ENCODE data around the gene CC2D2B. TPM values are rescaled to one million over a fixed set of nuclear protein-coding genes. Genes with fewer than 3 reads are reported as not detected.

CC2D2B gene
- total and polyA plus RNA-seq, 5 donors from 2014 or later = 0.63 to 3.1 TPM; not detected in 3

DNA sequence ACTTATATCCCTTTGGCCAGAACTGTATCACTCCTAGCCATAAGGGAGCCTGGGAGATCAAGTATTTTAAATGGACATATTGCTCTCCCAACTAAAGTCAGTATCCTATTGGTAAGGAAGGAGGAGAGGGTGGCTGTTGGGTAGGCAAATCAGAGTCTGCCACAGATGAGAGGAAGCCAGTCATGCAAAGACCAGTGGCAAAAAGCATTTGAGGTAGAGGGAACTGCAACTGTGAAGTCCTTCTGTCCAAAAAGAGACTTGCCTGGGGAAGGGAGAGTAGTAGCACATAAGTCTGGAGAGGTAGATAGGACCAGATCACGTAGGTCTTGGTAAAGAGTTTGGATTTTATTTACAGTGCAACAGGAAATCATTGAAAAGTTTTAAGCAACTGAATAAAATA lies 126.8 kb downstream of the CC2D2B start:
- Mint-ChIP-seq H3K36me3 (peaks cover 3% of the 10 kb centered on the region), H3K27me3 (peaks cover 35% of the 10 kb centered on the region), H3K4me1 (no peaks in the 10 kb centered on the region), H3K27ac (no peak overlapping the region), H3K9me3 (no peaks in the 10 kb centered on the region), H3K4me3 (no peak overlapping the region)
- Histone ChIP-seq H3K27me3 (ENCODE audit: control insufficient read depth, insufficient read depth, low read length) (peaks cover 10% of the 10 kb centered on the region), H3K27ac (ENCODE audit: insufficient read depth, low read length, poor library complexity, severe bottlenecking) (no peak overlapping the region), H3K4me1 (ENCODE audit: control insufficient read depth, insufficient read depth, low read length, poor library complexity, severe bottlenecking) (no peaks in the 10 kb centered on the region), H3K4me3 (ENCODE audit: low read depth, low read length) (no peak overlapping the region), H3K9me3 (ENCODE audit: control insufficient read depth in 2 of 2, low read length in 2 of 2) (no peaks in the 10 kb centered on the region), H3K36me3 (ENCODE audit: control insufficient read depth, insufficient read depth, low read length) (peaks cover 2% of the 10 kb centered on the region)
- no peak for ATAC-seq (ENCODE audit: low read depth in 2 of 2)
- no peak for DNase-seq

DNA sequence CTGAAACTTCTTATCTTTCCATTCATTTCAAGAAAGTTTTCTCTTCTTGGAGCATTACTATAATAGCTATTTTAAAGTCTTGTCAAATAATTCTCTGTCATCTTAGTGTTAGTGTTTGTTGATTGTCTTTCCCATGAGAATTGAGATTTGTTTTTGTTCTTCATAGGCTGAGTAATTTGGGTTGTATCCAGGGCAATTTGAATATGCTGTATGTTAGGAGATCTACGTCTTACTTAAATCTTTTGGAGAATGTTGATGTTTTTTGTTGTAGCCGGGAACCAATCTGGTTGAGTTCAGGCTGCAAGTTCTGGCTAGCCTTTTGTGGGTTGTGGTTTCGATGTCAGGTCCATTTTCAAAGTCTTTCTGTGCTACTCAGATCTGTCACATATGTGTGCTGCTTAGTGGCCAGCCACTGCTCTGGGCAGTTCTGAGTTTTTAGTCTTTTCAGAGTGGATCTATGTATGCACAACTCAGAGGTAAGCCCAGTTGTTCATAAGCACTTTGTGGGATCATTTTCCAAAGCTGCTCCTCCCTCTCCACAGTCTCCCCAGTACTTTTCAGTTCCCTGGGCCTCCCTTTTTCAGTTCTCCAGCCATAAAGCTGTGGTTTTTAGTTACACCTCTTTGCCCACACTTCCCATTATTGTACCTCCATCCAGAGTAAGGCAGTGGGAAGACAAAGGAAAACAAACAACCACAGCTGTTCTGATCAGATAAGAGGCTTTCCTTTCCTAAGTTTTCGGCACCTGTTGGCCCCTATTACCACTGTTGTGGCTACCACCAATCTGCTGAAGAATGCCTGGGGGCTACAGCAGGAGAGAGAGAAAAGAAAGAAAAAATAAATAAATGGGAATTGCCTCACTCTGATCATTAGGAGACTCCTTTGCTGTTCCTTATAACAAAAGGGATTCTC lies 131.0 kb downstream of the CC2D2B start:
- Histone ChIP-seq H3K4me1 (ENCODE audit: control insufficient read depth, insufficient read depth, low read length, poor library complexity, severe bottlenecking) (peaks cover 6% of the 10 kb centered on the region), H3K27me3 (ENCODE audit: control insufficient read depth, insufficient read depth, low read length) (peaks cover 5% of the 10 kb centered on the region), H3K4me3 (ENCODE audit: low read depth, low read length) (no peak overlapping the region), H3K36me3 (ENCODE audit: control insufficient read depth, insufficient read depth, low read length) (peaks cover 2% of the 10 kb centered on the region), H3K9me3 (ENCODE audit: control insufficient read depth in 2 of 2, low read length in 2 of 2) (no peaks in the 10 kb centered on the region), H3K27ac (ENCODE audit: insufficient read depth, low read length, poor library complexity, severe bottlenecking) (no peak overlapping the region)
- no peak overlapping the region for H3K4me3 Mint-ChIP-seq
- ATAC-seq (ENCODE audit: low read depth in 2 of 2) = no peak
- H3K27ac Mint-ChIP-seq = no peak overlapping the region
- peaks cover 0 to 2% (median 0%) of the 10 kb centered on the region in 7 donors for H3K9me3 Mint-ChIP-seq
- peaks cover 3% of the 10 kb centered on the region for H3K36me3 Mint-ChIP-seq
- peaks cover 4 to 8% (median 5%) of the 10 kb centered on the region in 4 donors for H3K4me1 Mint-ChIP-seq
- H3K27me3 Mint-ChIP-seq = peaks cover 25% of the 10 kb centered on the region
- DNase-seq = no peak

DNA sequence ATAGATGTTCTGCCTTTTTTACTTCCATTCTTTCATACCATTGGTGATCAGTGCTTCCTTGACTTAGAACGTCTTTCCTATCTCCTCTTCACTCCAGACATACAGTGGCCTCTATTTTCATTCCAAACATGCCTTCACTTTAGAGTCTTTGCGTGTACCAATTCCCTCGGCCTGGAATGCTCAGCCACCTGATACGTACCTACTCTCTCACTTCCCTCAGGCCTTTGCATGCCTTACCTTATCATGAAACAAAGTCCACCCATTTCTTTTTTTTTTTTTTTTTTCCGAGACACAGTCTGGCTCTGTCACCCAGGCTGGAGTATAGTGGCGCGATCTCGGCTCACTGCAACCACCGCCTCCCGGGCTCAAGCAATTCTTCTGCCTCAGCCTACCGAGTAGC lies 133.4 kb downstream of the CC2D2B start:
- Histone ChIP-seq H3K9me3 (ENCODE audit: control insufficient read depth in 2 of 2, low read length in 2 of 2) (no peaks in the 10 kb centered on the region), H3K4me1 (ENCODE audit: control insufficient read depth, insufficient read depth, low read length, poor library complexity, severe bottlenecking) (peaks cover 23% of the 10 kb centered on the region), H3K36me3 (ENCODE audit: control insufficient read depth, insufficient read depth, low read length) (peaks cover 2% of the 10 kb centered on the region), H3K4me3 (ENCODE audit: low read depth, low read length) (no peak overlapping the region), H3K27me3 (ENCODE audit: control insufficient read depth, insufficient read depth, low read length) (peaks cover 5% of the 10 kb centered on the region), H3K27ac (ENCODE audit: insufficient read depth, low read length, poor library complexity, severe bottlenecking) (no peak overlapping the region)
- Mint-ChIP-seq H3K4me1 (peaks cover 14 to 28% (median 20%) of the 10 kb centered on the region in 4 donors), H3K9me3 (peaks cover 0 to 2% (median 0%) of the 10 kb centered on the region in 7 donors), H3K4me3 (peak overlapping the region in 2 of 4 donors; percentile 60 to 85), H3K27me3 (peaks cover 21% of the 10 kb centered on the region), H3K27ac (no peak overlapping the region), H3K36me3 (peaks cover 3% of the 10 kb centered on the region)
- DNase-seq (no peak), ATAC-seq (ENCODE audit: low read depth in 2 of 2) (no peak)

DNA sequence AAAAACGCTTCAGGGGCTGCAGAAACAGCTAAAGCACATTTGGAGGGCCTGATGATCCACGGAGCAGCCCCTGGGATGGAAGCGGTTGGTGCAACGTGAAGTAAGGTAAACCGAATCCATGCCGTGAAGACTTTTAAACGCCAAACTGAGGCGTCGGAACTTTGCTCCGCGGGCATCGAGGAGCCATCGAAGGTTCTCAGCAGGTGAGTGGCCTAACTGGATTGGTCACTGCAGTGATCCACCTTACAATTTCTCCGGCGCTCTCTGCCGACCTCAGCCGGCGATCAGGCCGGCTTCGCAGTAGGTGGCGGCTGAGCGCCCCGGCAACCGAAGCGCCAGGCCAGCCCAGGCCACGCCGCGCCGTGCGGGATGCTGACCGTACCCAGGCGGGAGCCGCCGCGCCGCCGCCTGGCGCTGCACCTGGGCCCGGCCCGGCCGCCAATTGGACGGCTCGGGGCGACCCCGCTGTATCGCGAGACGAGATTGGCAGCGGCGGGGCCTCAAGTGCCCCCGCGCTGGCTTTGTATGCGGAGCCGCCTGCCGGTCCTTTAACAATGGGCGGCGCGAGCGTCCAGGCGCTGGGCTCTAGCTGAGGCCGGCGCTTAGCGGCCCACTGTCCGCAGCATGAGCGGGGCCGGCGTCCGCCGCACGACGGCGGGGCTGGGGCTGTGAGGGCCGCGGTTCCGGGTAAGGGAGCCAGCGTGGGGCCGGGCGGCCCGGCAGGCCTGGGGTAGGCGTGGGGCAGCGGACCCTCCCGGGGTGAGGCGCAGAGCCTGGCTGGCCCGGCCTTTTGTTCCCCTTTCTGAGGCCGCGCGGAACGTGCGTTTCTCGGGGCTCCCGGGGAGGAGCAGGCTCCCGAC lies 135.5 kb downstream of the CC2D2B start, which contains the start of gene CCNJ:
TSS of gene CCNJ (plus strand) at position 551 of the 860 bp plus-strand sequence. CDS start 811 bp downstream, outside the sequence.
- Mint-ChIP-seq H3K27ac (peak within 1 kb of the TSS; percentile 81 to 87 (median 84)), H3K4me3 (peak within 1 kb of the TSS; percentile 92 to 96 (median 92)), H3K9me3 (peaks cover 0 to 2% (median 0%) of the 10 kb centered on the region in 7 donors), H3K36me3 (peaks cover 11% of the 10 kb centered on the region), H3K4me1 (peaks cover 18 to 43% (median 37%) of the 10 kb centered on the region in 4 donors), H3K27me3 (peaks cover 6% of the 10 kb centered on the region)
- Histone ChIP-seq H3K9me3 (ENCODE audit: control insufficient read depth in 2 of 2, low read length in 2 of 2) (no peaks in the 10 kb centered on the region), H3K4me1 (ENCODE audit: control insufficient read depth, insufficient read depth, low read length, poor library complexity, severe bottlenecking) (peaks cover 23% of the 10 kb centered on the region), H3K4me3 (ENCODE audit: low read depth, low read length) (peak within 1 kb of the TSS; percentile 71), H3K36me3 (ENCODE audit: control insufficient read depth, insufficient read depth, low read length) (peaks cover 2% of the 10 kb centered on the region), H3K27me3 (ENCODE audit: control insufficient read depth, insufficient read depth, low read length) (peaks cover 5% of the 10 kb centered on the region), H3K27ac (ENCODE audit: insufficient read depth, low read length, poor library complexity, severe bottlenecking) (peak within 1 kb of the TSS; percentile 50)
- ATAC-seq (ENCODE audit: low read depth in 2 of 2) (peak; percentile 86 to 89), DNase-seq (peak; percentile 73 to 88 (median 85))

DNA sequence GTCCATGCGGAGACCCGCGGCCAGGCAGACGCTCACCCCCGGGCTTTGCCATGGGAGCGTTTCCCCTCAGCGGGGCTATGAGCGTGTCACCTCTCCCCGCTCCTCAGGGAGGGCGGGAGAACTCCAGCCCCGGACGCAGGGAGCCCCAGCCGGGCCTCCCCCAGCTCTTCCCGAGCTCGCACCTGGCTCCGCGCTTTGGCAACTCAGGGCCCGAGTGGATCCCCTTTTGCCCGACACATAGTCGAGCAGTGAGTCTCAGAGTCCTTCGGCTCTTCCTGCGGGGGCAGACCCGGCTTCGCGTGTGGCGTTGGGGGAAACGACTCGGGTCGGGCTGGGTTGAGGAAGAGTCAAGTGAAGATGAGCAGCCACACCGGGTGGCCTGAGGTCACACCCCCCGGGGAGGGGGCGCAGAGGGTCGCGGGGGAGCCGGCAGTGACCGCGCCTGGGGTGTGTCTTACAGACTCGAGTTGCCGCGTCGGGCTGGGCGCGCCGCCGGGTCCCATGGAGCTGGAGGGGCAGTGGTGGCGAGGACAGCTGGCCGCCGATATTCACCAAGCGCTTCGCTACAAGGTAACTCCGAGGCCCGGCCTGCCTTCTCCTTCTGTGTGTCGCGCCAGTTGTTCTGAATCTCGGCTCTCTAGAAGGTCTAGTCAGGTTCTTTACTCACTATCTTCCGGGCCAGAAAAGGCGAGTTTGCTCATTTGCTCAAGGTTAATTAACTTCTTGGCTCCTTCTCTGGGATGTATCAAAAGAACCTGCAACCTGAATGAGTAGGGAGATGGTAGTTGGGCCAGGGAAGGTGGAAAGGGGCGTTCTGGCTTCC lies 136.3 kb downstream of the CC2D2B start:
- peak overlapping the region; percentile 29 for H3K4me3 ChIP-seq (ENCODE audit: low read depth, low read length)
- peak; percentile 6 to 64 (median 45) for DNase-seq
- H3K4me1 Mint-ChIP-seq = peaks cover 18 to 51% (median 41%) of the 10 kb centered on the region in 4 donors

DNA sequence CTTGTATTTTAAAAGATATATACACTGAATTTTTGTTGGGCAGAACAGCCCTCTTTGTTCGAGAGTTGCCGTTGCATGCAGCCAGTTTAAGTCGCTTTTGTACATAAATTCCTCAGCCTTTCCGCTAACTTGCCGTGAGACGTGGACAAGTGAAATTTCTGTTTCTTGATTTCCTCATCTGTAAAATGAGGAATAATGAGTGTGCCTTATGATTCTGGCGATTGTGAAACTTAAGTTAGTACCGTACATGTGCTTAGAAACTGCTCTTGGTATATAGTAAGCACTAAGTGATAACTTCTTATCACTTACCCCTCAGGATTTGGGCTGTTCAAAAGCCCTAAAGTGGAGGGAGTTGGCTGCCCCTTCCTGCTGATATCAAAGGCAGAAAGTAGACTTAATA lies 137.0 kb downstream of the CC2D2B start:
- ATAC-seq (ENCODE audit: low read depth in 2 of 2) = no peak
- no peaks in the 10 kb centered on the region for H3K36me3 ChIP-seq (ENCODE audit: control insufficient read depth, insufficient read depth, low read length)
- Mint-ChIP-seq H3K27ac (peak overlapping the region in 2 of 3 donors; percentile 82 to 87), H3K36me3 (peaks cover 18% of the 10 kb centered on the region), H3K9me3 (peaks cover 0 to 2% (median 0%) of the 10 kb centered on the region in 7 donors), H3K27me3 (no peaks in the 10 kb centered on the region), H3K4me3 (peak overlapping the region; percentile 92 to 96 (median 92)), H3K4me1 (peaks cover 24 to 54% (median 41%) of the 10 kb centered on the region in 4 donors)
- H3K4me3 ChIP-seq (ENCODE audit: low read depth, low read length) = peak overlapping the region; percentile 20
- no peaks in the 10 kb centered on the region for H3K27me3 ChIP-seq (ENCODE audit: control insufficient read depth, insufficient read depth, low read length)
- H3K9me3 ChIP-seq (ENCODE audit: control insufficient read depth in 2 of 2, low read length in 2 of 2) = no peaks in the 10 kb centered on the region
- peaks cover 23% of the 10 kb centered on the region for H3K4me1 ChIP-seq (ENCODE audit: control insufficient read depth, insufficient read depth, low read length, poor library complexity, severe bottlenecking)
- H3K27ac ChIP-seq (ENCODE audit: insufficient read depth, low read length, poor library complexity, severe bottlenecking) = no peak overlapping the region
- no peak for DNase-seq

More for the DNA sequence above, 136.3 kb downstream of the CC2D2B start:
- peak; percentile 46 to 48 for ATAC-seq (ENCODE audit: low read depth in 2 of 2)
- Mint-ChIP-seq H3K27me3 (no peaks in the 10 kb centered on the region), H3K27ac (peak overlapping the region; percentile 81 to 87 (median 82)), H3K4me3 (peak overlapping the region; percentile 92 to 96 (median 92)), H3K36me3 (peaks cover 18% of the 10 kb centered on the region), H3K9me3 (peaks cover 0 to 2% (median 0%) of the 10 kb centered on the region in 7 donors)
- Histone ChIP-seq H3K36me3 (ENCODE audit: control insufficient read depth, insufficient read depth, low read length) (peaks cover 2% of the 10 kb centered on the region), H3K9me3 (ENCODE audit: control insufficient read depth in 2 of 2, low read length in 2 of 2) (no peaks in the 10 kb centered on the region), H3K27me3 (ENCODE audit: control insufficient read depth, insufficient read depth, low read length) (peaks cover 3% of the 10 kb centered on the region), H3K4me1 (ENCODE audit: control insufficient read depth, insufficient read depth, low read length, poor library complexity, severe bottlenecking) (peaks cover 23% of the 10 kb centered on the region), H3K27ac (ENCODE audit: insufficient read depth, low read length, poor library complexity, severe bottlenecking) (peak overlapping the region; percentile 50)
